Neuronal stem cell (in vitro differentiated cells): ENCODE measurements around the gene MAPK8.

ENCODE experiments used
- DNase-seq: peaks from one replicate; pipeline ENCODE4 v3.0.0-alpha.2; 2013; ENCODE audit warnings: low spot score
- H2AFZ ChIP-seq: one replicate; pipeline ENCODE4 v1.6.1; 2013; ENCODE audit warnings: mild to moderate bottlenecking, low read length, inconsistent platforms
- H2AK5ac ChIP-seq: 2 replicates; pipeline ENCODE4 v1.6.1; 2013; ENCODE audit warnings: low read depth, mild to moderate bottlenecking, inconsistent platforms, low read length, moderate library complexity, mixed read lengths
- H2BK120ac ChIP-seq: 2 replicates; pipeline ENCODE4 v1.6.1; 2013; ENCODE audit warnings: low read depth, mild to moderate bottlenecking, inconsistent platforms, low read length, moderate library complexity, mixed read lengths
- H2BK12ac ChIP-seq: one replicate; pipeline ENCODE4 v1.6.1; 2013; ENCODE audit warnings: low read length, inconsistent platforms
- H2BK15ac ChIP-seq: 2 replicates; pipeline ENCODE4 v1.6.1; 2013; ENCODE audit warnings: mild to moderate bottlenecking, low read length, inconsistent platforms, mixed read lengths
- H2BK5ac ChIP-seq: one replicate; pipeline ENCODE4 v1.6.1; 2013; ENCODE audit warnings: inconsistent platforms, mild to moderate bottlenecking, low read length, moderate library complexity
- H3K14ac ChIP-seq: one replicate; pipeline ENCODE4 v1.6.1; 2013; ENCODE audit warnings: low read length, inconsistent platforms
- H3K18ac ChIP-seq: 2 replicates; pipeline ENCODE4 v1.6.1; 2013; ENCODE audit warnings: low read length, inconsistent platforms
- H3K23ac ChIP-seq: 2 replicates; pipeline ENCODE4 v1.6.1; 2013; ENCODE audit warnings: low read depth, mild to moderate bottlenecking, mixed read lengths, low read length, inconsistent platforms; ENCODE audit not compliant: poor library complexity
- H3K27ac ChIP-seq: replicated peaks from 3 replicates; pipeline ENCODE4 v1.5.1; 2013; ENCODE audit warnings: low read length, inconsistent platforms
- H3K27me3 ChIP-seq, 3 experiments: 2 replicates each; pipeline ENCODE4 v1.6.1; 2013; ENCODE audit warnings: low read length in 3 of 3, mild to moderate bottlenecking in 2 of 3, inconsistent platforms in 1 of 3, low read depth in 1 of 3, mixed read lengths in 1 of 3, moderate library complexity in 1 of 3; ENCODE audit not compliant: control insufficient read depth in 3 of 3, insufficient read depth in 3 of 3
- H3K36me3 ChIP-seq, 2 donors: replicated peaks in 1 of 2; 2 replicates each; pipeline ENCODE4 v1.6.1; 2013; ENCODE audit warnings: low read length in 2 of 2; ENCODE audit not compliant: control insufficient read depth in 2 of 2, insufficient read depth in 2 of 2
- H3K4ac ChIP-seq: 2 replicates; pipeline ENCODE4 v1.6.1; 2013; ENCODE audit warnings: inconsistent platforms, mild to moderate bottlenecking, low read length, moderate library complexity
- H3K4me1 ChIP-seq, 2 donors: 1 replicate in 1 of 2; 2 replicates in 1 of 2; pipeline ENCODE4 v1.6.1; 2013; ENCODE audit warnings: low read length in 2 of 2, low read depth in 1 of 2; ENCODE audit not compliant: control insufficient read depth in 2 of 2, insufficient read depth in 1 of 2
- H3K4me2 ChIP-seq: one replicate; pipeline ENCODE4 v1.6.1; 2013; ENCODE audit warnings: mild to moderate bottlenecking, low read length, inconsistent platforms; ENCODE audit not compliant: insufficient read depth, poor library complexity, severe bottlenecking
- H3K4me3 ChIP-seq, 2 donors: 2 replicates each; pipeline ENCODE4 v1.5.1; 2013; ENCODE audit warnings: low read length in 2 of 2, mild to moderate bottlenecking in 2 of 2, inconsistent platforms in 1 of 2, moderate library complexity in 1 of 2
- H3K79me1 ChIP-seq: one replicate; pipeline ENCODE4 v1.6.1; 2013; ENCODE audit warnings: low read depth, mild to moderate bottlenecking, inconsistent platforms, low read length, moderate library complexity
- H3K9ac ChIP-seq: one replicate; pipeline ENCODE4 v1.6.1; 2013; ENCODE audit warnings: mild to moderate bottlenecking, low read depth, low read length, inconsistent platforms; ENCODE audit not compliant: poor library complexity
- H3K9me3 ChIP-seq, 2 donors: replicated peaks in 1 of 2; 2 replicates each; pipeline versions ENCODE3 to v1.6.1; 2013; ENCODE audit warnings: low read length in 2 of 2, mild to moderate bottlenecking in 2 of 2, inconsistent platforms in 1 of 2, low read depth in 1 of 2, mixed read lengths in 1 of 2, moderate library complexity in 1 of 2; ENCODE audit not compliant: control insufficient read depth in 2 of 2, insufficient read depth in 1 of 2
- H4K8ac ChIP-seq: one replicate; pipeline ENCODE4 v1.6.1; 2013; ENCODE audit warnings: low read depth, mild to moderate bottlenecking, inconsistent platforms, low read length, moderate library complexity
- H4K91ac ChIP-seq: one replicate; pipeline ENCODE4 v1.6.1; 2013; ENCODE audit warnings: low read length, low read depth, mild to moderate bottlenecking, inconsistent platforms; ENCODE audit not compliant: poor library complexity
- WGBS, 2 donors: extraction: QIAGEN DNeasy Blood & Tissue Kit; methylation state at CpG; one replicate each; pipeline ENCODE4 v1.1.7; 2013; ENCODE audit warnings: missing lambda C conversion rate in 2 of 2, mixed read lengths in 1 of 2; ENCODE audit not compliant: insufficient read length in 2 of 2, insufficient replicate concordance in 1 of 2; ENCODE audit errors: extremely low coverage in 2 of 2; 5-methylcytosine and 5-hydroxymethylcytosine counted together

Gene MAPK8

GRCh38 chr10:48299066-48299465 lies 7.4 kb upstream of the MAPK8 start:
- no peak overlapping the region for H2BK12ac ChIP-seq
- no peaks in the 10 kb centered on the region for H3K79me1 ChIP-seq
- no peak overlapping the region for H2BK15ac ChIP-seq
- no peak overlapping the region for H2AFZ ChIP-seq
- H2BK120ac ChIP-seq = no peak overlapping the region
- no peak overlapping the region for H2AK5ac ChIP-seq
- H3K23ac ChIP-seq = no peak overlapping the region
- no CpG with 5 or more reads among the region's 7 CpGs for WGBS, 2 donors
- no peak for DNase-seq
- no peak overlapping the region for H4K91ac ChIP-seq
- no peak overlapping the region for H2BK5ac ChIP-seq
- H3K4me2 ChIP-seq = no peak overlapping the region
- peaks cover 0 to 31% (median 0%) of the 10 kb centered on the region in 3 experiments for H3K27me3 ChIP-seq
- H3K4ac ChIP-seq = no peak overlapping the region
- no peak overlapping the region for H3K9ac ChIP-seq
- H3K36me3 ChIP-seq = no peaks in the 10 kb centered on the region
- peaks cover 0 to 1% of the 10 kb centered on the region in 2 donors for H3K4me1 ChIP-seq
- H3K14ac ChIP-seq = no peak overlapping the region
- no peak overlapping the region for H3K27ac ChIP-seq
- no peak overlapping the region for H4K8ac ChIP-seq
- no peak overlapping the region for H3K4me3 ChIP-seq
- H3K9me3 ChIP-seq = no peaks in the 10 kb centered on the region
- H3K18ac ChIP-seq = no peak overlapping the region

DNA sequence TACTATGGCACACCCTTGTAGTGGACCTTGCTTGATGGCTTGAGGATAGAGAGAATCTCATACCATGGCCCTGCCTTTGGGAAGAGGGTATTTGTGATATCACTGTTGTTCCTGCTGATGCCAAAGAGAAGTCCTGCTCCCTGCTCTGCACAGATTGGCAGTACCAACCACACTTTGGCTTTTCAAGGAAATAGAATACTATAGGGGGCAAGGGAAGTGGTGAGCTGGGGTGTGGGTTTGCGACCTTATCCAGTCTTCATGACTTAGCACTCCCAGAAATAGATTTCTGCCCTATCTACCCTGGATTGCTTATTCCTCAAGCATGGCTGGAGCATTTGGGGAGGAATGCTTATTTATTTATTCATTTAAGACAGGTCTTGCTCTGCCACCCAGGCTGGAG lies 6.8 kb upstream of the MAPK8 start:
- no peak overlapping the region for H3K4ac ChIP-seq
- H3K14ac ChIP-seq = no peak overlapping the region

GRCh38 chr10:48300556-48300955 lies 5.9 kb upstream of the MAPK8 start:
- WGBS, 2 donors = no CpG with 5 or more reads among the region's 2 CpGs
- Histone ChIP-seq H3K27me3 (peaks cover 0 to 44% (median 0%) of the 10 kb centered on the region in 3 experiments), H3K27ac (no peak overlapping the region), H2BK5ac (no peak overlapping the region), H3K36me3 (no peaks in the 10 kb centered on the region), H3K4me1 (peaks cover 0 to 1% of the 10 kb centered on the region in 2 donors), H3K4me2 (no peak overlapping the region), H2BK12ac (no peak overlapping the region), H3K4ac (no peak overlapping the region), H2AK5ac (no peak overlapping the region), H3K18ac (no peak overlapping the region), H2AFZ (no peak overlapping the region), H4K8ac (no peak overlapping the region), H2BK120ac (no peak overlapping the region), H3K79me1 (no peaks in the 10 kb centered on the region), H3K14ac (no peak overlapping the region), H3K9ac (no peak overlapping the region), H3K4me3 (no peak overlapping the region), H4K91ac (no peak overlapping the region), H2BK15ac (no peak overlapping the region), H3K23ac (no peak overlapping the region), H3K9me3 (no peaks in the 10 kb centered on the region)
- DNase-seq = no peak

More for the DNA sequence above, 6.8 kb upstream of the MAPK8 start:
- WGBS, 2 donors = no CpG with 5 or more reads among the region's 1 CpG
- Histone ChIP-seq H2AK5ac (no peak overlapping the region), H3K4me1 (peaks cover 0 to 1% of the 10 kb centered on the region in 2 donors), H4K91ac (no peak overlapping the region), H4K8ac (no peak overlapping the region), H2BK120ac (no peak overlapping the region), H2AFZ (no peak overlapping the region), H3K36me3 (no peaks in the 10 kb centered on the region), H3K23ac (no peak overlapping the region), H3K18ac (no peak overlapping the region), H2BK5ac (no peak overlapping the region), H2BK15ac (no peak overlapping the region), H2BK12ac (no peak overlapping the region), H3K79me1 (no peaks in the 10 kb centered on the region), H3K27me3 (peaks cover 0 to 36% (median 0%) of the 10 kb centered on the region in 3 experiments), H3K27ac (no peak overlapping the region), H3K9ac (no peak overlapping the region), H3K9me3 (no peaks in the 10 kb centered on the region), H3K4me2 (no peak overlapping the region), H3K4me3 (no peak overlapping the region)
- no peak for DNase-seq

DNA sequence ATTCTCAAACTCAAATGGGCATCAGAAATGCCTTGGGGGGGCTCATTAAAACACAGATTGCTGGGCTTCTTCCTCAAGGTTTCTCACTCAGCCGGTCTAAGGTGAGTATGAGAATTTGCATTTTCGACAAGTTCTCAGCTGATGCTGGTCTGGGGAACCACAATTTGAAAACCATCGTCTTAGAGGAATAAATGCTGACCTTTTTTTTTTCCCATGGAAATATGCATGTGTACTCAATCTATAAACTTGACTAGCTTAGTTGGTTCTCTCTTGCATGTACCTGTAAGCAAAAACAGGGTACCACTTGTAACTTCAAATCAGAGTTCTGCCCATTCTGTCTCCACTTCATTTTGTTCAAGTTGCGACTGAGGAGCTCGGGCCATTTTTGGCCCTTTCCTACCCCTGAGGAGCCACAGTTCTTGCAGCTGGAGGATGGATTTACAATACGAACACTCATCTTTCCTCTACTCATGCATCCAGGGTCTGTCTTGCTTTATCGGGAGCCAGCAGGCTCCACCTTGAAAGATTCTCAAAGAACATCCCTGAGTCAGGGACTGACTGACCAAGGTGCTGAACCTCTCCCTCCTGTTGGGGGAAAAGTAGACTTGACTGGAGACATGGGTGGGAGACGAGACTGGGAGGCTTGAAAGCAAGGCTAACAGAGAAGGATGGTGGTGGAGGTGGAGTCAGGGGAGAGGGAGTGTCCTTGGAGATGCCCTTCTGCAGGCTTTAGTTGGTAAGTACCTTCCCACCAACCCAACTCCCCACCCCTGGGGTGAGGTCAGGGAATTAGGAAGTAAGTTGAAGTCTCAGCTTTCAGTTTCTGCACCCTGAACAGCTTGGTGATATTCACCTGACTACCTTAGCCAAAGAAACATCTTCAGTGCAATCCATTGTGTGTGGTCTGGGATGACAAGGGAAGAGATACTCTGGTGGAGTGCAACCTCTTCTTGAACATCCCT lies 3.7 kb upstream of the MAPK8 start:
- H4K8ac ChIP-seq = no peak overlapping the region
- no peak overlapping the region for H3K14ac ChIP-seq
- no peak overlapping the region for H2BK120ac ChIP-seq
- no CpG with 5 or more reads among the region's 8 CpGs for WGBS, 2 donors
- H4K91ac ChIP-seq = no peak overlapping the region
- no peaks in the 10 kb centered on the region for H3K36me3 ChIP-seq
- H3K4me2 ChIP-seq = no peak overlapping the region
- H2BK15ac ChIP-seq = no peak overlapping the region
- no peak for DNase-seq
- no peak overlapping the region for H3K18ac ChIP-seq
- peaks cover 3% of the 10 kb centered on the region for H3K79me1 ChIP-seq
- H3K4me1 ChIP-seq = no peaks in the 10 kb centered on the region
- H3K9me3 ChIP-seq = no peaks in the 10 kb centered on the region
- H2AFZ ChIP-seq = no peak overlapping the region
- H2BK5ac ChIP-seq = no peak overlapping the region
- no peak overlapping the region for H3K4ac ChIP-seq
- no peak overlapping the region for H2BK12ac ChIP-seq
- no peak overlapping the region for H2AK5ac ChIP-seq
- H3K23ac ChIP-seq = no peak overlapping the region
- no peak overlapping the region for H3K27ac ChIP-seq
- H3K9ac ChIP-seq = no peak overlapping the region
- H3K4me3 ChIP-seq = no peak overlapping the region
- peaks cover 0 to 45% (median 0%) of the 10 kb centered on the region in 3 experiments for H3K27me3 ChIP-seq
